Myocyte (in vitro differentiated cells): ENCODE data around the gene AGBL3. TPM values are rescaled to one million over a fixed set of nuclear protein-coding genes. Genes with fewer than 3 reads are reported as not detected.

Experiments used
- DNase-seq: peaks from one replicate; pipeline ENCODE4 v3.0.0-alpha.2; 2012; ENCODE audit warnings: low read depth
- polyA plus RNA-seq: library from polyadenylated mRNA; unstranded; fragments of >200 nt; gene quantifications from one replicate; pipeline ENCODE4 v1.2.1, GENCODE V29; 2012; ENCODE audit warnings: missing spikeins
- total RNA-seq: library from RNA; depleted of rRNA; stranded (reverse); fragments of >200 nt; gene quantifications from 2 replicates; pipeline ENCODE4 v1.2.3, GENCODE V29; 2014

AGBL3 gene
- total RNA-seq: 2.9 and 6.5 TPM in 2 replicates
- 0.84 TPM for polyA plus RNA-seq

GRCh38 chr7:134986363-134987251, at the start of gene AGBL3:
Gene AGBL3, plus strand, starts transcription at chr7:134986508. Its CDS starts 1,426 bp downstream, at chr7:134987934.
- peak; percentile 99 for DNase-seq

- DNase-seq: no peak
Observed at GRCh38 chr7:134936893-134937510, 49.3 kb upstream of the AGBL3 start.

GRCh38 chr7:134938141-134938540, 48.2 kb upstream of the AGBL3 start:
- no peak for DNase-seq

DNA sequence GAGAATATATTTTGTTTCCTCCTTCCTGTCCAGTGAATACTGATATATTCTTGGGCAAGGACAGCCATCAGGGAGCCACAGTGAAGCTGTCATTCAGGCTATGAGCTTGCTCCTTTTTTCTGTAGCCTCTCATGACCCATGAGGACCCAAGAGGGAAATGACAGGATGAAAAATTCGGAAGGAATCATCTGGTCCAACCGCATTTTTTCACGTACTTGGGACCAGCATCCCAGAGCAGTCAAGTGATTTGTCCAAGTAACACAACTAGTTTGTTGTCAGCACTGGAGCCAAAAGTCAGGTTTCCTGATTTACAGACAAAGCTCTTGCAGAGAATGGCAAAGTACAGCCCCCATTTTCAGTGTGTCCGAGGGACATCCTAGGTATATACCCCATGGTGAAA, 47.2 kb upstream of the AGBL3 start:
- no peak for DNase-seq

- DNase-seq: no peak
Observed at GRCh38 chr7:134940729-134941128, 45.6 kb upstream of the AGBL3 start.

DNA sequence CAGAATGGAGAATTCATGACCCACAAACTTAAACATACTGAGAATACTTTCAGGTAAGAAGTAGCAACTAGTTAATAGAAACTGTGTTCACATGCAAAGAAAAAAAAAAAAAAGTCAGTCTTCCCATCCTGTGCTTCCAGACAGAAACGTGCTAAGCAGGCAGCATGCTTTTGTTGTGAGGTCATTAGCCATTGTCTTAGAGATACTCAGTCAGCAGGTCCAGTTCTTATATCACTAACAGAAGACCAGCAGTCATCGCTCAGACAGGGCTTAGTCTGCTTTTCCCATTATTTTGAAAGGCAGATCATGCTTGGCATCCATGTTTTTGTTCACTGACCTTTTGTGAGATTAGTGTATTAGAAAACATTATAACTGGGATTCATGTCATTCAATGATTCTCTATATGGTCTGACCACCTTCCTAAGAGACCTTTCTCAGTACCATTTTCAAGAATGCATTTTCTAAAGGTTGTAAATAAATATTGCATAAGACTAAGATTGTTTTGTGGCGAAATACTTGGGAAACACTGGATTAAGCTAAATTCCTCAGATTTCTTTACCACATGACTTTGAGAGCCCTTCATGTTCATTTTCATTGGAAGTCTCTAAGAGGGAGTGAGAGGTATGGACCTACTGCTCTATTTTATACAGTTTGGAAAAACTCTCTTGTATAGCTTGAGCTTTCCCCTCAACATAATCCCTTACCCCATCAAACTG, 45.0 kb upstream of the AGBL3 start:
- DNase-seq: peak; percentile 88

GRCh38 chr7:134941952-134942351, 44.4 kb upstream of the AGBL3 start:
- no peak for DNase-seq

DNA sequence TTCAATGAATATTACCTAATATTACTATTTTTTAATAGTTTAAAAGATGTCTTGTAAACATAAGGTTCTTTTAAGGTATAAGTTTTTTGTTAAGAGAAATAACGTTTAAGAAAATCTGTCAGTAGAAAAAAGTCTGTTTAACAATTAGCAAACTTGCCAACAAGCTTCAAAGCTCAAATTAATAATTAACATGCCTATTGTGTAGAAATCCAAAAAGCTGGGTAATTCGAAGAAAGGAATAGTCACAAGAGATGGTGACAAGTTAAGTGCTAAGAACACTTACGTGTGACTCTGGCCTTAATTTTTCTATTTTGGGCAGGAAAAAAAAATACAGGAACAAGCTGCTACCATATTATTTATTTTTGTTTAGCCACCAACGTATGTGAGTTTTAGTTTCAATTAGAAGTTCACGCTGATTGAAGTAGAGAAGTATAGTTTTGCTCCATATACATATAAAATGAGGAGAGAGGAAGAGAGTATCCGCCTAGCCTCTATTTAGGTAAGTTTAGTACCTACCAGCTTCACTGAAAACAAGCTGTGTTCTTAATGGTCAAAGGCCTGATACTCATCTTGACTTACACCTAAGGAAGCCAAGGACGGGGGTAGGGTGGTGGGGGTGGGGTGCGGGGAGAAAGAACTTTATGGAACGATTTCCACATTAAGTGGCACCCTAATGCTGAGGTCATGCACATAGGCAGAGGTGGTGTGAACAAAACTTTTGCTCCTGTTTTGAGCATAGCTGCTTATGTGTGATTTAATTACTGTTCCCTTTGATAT, 43.4 kb upstream of the AGBL3 start:
- no peak for DNase-seq

DNA sequence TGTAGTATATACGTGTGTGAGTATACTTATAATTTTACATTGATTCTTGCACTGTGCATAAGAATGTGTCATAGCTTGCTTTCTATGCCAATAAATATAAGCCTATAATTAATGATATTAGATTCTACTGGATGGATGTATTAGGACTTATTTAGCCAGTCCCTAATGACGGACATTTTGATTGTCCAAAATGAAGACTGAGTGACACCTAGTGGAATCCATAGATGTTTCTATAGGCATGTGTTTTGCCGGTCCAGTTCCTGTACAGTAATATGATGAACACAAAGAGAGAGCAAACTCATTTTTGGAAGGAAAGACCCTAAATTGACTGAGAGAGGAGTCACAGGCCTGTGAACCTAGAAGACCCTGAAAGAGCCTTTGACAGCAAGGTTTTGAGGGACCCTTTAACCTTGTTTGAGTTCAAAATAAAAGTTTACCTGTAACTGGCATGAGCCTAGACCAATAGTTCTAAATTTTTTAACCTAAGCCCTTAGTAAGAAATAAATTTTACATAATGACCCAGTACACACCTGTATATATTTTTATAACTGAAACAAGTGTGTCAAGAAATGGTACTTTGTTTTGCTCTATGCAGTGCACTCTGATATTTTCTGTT, 42.4 kb upstream of the AGBL3 start:
- DNase-seq: no peak

DNA sequence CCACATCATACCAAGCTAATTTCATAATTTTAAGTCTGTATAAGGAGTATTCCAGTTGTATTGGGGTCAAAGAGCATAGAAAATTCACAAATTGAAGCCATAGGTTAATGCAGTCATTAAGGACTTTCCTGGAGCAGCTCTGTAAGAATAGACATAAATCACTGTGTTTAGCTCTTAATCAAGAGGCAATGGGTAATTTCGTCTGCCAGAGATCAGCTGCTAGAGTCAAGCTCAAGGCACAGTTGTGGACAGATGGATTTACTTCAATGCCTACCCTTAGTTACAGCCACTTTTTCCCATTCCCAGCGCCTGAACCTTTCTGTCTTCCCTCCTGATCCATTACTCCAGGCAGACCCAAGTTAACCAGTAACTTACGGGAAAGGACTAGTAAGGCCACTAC, 40.6 kb upstream of the AGBL3 start:
- no peak for DNase-seq

- DNase-seq: no peak
Observed at GRCh38 chr7:134946260-134946659, 40.0 kb upstream of the AGBL3 start.

GRCh38 chr7:134947329-134947728, 39.0 kb upstream of the AGBL3 start:
- no peak for DNase-seq

GRCh38 chr7:134947831-134948230, 38.5 kb upstream of the AGBL3 start:
- DNase-seq: no peak

DNA sequence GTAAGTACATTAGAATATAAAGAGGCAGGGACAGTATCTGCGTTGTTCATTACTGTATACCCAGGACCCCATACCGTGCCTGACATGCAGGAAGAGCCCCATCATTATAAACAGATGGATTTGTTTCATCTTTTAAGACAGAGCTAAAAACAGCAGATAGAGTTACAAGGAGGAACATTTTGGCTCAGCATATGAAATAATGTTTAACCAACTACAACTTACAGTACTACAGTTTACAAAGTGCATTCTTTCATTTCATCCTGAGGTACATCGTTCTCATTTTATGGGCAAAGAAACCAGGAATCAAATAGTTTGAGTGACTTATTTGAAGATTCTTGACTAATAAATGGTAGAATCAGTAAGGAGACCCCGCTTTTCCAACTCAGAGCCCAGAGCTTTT, 38.1 kb upstream of the AGBL3 start:
- DNase-seq: no peak

DNA sequence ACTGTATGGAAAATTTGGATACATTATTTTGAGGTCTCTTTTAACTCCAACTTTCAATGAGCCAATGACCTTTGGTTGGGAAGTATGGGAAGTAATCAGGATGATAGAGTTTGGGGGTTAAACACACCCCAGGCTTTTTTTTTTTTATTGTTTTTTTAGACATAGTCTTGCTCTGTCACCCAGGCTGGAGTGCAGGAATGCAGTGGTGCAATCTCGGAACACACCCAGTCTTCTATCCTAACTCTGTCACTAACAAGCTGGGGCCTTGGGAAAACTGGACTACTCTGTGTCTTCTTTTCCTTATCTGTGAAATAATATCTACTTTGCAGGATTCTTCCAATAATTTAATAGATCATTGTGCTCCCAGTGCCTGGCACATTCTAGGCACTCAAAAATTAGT, 37.6 kb upstream of the AGBL3 start:
- DNase-seq: no peak

DNA sequence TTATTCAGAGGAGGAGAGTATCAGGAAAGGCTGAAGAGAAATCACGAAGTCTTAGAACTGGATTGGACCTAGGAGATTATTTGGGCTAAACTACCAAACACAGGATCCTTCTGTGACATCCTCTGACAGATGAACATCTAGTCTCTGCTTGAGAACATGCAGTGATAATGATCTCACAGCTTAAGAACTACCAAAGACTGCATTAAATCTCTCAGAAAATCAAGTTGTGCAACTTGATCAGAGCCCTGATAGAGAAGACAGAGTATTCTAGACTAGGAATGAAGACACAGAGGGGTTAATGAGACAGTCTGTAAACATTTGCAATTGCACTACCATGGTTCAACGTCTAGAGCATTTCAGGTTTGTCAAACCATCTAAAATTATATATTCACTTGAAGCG, 37.1 kb upstream of the AGBL3 start:
- DNase-seq: no peak

DNA sequence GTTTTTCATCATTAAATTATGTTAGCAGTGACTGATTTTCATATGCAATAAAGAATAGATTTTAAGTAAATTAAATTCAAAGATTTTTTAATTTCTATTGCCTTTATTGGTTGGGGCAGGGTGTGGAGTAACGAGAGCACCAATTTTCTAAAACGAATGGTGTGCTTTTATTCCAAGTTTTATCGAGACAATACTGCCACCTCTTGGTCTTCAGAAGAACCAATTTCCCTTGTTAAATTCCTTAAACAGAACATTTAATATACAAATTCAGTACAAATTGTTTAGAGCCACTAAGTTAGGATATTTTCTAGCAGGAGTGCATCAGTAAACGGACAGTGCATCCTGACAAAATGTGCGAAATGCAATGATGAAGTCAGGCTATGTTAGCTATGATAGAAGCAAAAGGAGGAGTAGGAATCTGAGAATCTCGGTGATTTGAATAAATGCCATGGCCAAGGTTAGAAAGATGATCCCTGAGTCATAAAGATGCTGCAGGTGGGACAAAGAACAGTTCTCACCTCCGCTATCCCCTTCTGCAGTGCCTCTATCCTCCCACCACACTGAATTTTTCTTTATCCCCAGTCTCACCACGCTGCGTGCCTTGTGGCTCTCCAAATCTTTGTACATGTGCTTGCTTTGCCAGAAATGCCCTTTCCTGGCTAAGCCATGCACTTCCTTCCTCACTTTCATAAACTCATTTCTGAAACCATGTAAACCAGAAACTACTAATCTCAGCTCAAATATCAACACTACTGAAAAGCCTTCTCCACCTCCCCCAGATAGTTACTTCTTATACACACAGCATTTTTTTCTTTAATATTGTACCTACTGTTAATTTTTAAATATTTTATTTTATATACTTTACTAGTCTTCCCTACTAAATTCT, 31.9 kb upstream of the AGBL3 start:
- peak; percentile 47 for DNase-seq

DNA sequence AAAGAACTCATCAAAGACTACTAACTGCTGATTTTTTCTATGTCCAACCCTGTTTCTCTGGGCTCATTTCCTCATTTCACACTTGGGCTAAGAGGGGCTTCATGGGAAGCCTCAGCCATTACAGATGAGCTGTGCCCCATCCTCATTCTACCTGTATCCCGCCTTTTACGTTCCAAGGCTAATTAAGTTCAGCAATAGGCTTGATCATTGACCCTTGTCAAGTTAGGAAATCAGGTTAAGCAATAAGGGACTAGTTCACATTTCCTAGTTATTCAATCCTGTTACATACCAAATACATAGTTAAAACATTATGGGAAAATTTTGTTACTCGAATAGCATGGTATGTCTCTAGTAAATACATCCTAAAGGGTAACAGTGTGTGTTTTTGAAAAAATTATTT, 29.3 kb upstream of the AGBL3 start:
- DNase-seq: no peak

DNA sequence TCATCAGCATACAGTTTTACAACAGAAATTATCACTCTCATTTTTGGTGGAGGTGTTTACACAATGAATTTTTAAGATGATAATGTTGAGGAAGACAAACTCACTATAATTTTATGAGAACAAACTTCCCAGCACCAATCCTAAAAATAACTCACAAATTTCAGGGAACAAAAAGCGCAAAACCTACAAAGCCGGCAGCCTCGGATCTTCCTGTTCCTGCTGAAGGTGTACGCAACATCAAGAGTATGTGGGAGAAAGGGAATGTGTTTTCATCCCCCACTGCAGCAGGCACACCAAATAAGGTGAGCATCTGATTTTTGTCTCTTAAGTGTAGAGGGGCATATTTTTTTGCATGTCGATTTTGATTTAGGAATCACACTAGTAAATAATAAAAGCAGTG, 26.5 kb upstream of the AGBL3 start:
- no peak for DNase-seq

- no peak for DNase-seq
Observed at GRCh38 chr7:134962270-134962780, 24.0 kb upstream of the AGBL3 start.
